H1 (cell line): ENCODE results near the gene CPXM1. TPM values are rescaled to one million over a fixed set of nuclear protein-coding genes. Genes with fewer than 3 reads are reported as not detected.
A peak's percentile ranks its signal among the peaks of the same experiment; 100 is the strongest.

Experiments
- CTCF ChIA-PET: fragments of 300-600 bp; sonication (Branson Sonifier 250); formaldehyde crosslinking; loops from one replicate; lab custom pipeline; 2021; ENCODE audit not compliant: partially characterized antibody; lab: Charles Lee
- POLR2A ChIA-PET: fragments of 300-600 bp; sonication (Branson Sonifier 250); formaldehyde crosslinking; loops from one replicate; lab custom pipeline; 2021; ENCODE audit warnings: inconsistent platforms; ENCODE audit not compliant: partially characterized antibody; lab: Charles Lee
- DNase-seq, 2 experiments: peaks; one replicate each; pipeline versions ENCODE4 v3.0.0 to v3.0.0-alpha.2; 2010 to 2022; ENCODE audit warnings: low spot score in 2 of 2, low read depth in 1 of 2, mixed read lengths in 1 of 2
- FAIRE-seq: peaks from 2 replicates; lab custom pipeline; 2011; peaks lifted over from hg19 to GRCh38; lab: Jason Lieb, UNC
- H2AFZ ChIP-seq: 2 replicates; pipeline ENCODE4 v1.8.1; 2012; ENCODE audit warnings: low read length, inconsistent platforms
- H2AK5ac ChIP-seq: 2 replicates; pipeline ENCODE4 v1.6.1; 2013; ENCODE audit warnings: low read depth, low read length
- H2BK120ac ChIP-seq: replicated peaks from 2 replicates; pipeline ENCODE3; 2013; ENCODE audit warnings: low read depth, low read length, inconsistent platforms
- H2BK12ac ChIP-seq: 2 replicates; pipeline ENCODE4 v1.6.1; 2013; ENCODE audit warnings: low read depth, low read length
- H2BK15ac ChIP-seq: 2 replicates; pipeline ENCODE4 v1.6.1; 2013; ENCODE audit warnings: low read length
- H2BK20ac ChIP-seq: 2 replicates; pipeline ENCODE4 v1.6.1; 2013; ENCODE audit warnings: low read length
- H2BK5ac ChIP-seq: 2 replicates; pipeline ENCODE4 v1.6.1; 2013; ENCODE audit warnings: low read depth, low read length
- H3K14ac ChIP-seq: 2 replicates; pipeline ENCODE4 v1.6.1; 2013; ENCODE audit warnings: inconsistent platforms; ENCODE audit not compliant: insufficient read length
- H3K18ac ChIP-seq: 2 replicates; pipeline ENCODE4 v1.6.1; 2013; ENCODE audit warnings: low read length; ENCODE audit errors: extremely low read depth
- H3K23ac ChIP-seq: 2 replicates; pipeline ENCODE4 v1.6.1; 2013; ENCODE audit warnings: inconsistent platforms; ENCODE audit not compliant: insufficient read length
- H3K23me2 ChIP-seq: 2 replicates; pipeline ENCODE4 v1.6.1; 2013; ENCODE audit warnings: low read depth, low read length
- H3K27ac ChIP-seq: 2 replicates; pipeline ENCODE4 v1.6.1; 2011; ENCODE audit warnings: low read depth, low read length, inconsistent platforms
- H3K27me3 ChIP-seq, 4 experiments: replicated peaks in 1 of 4; 1 replicate in 1 of 4; 2 replicates in 3 of 4; pipeline versions ENCODE4 v1.6.1 to v1.8.1; 2011 to 2013; ENCODE audit warnings: low read length in 3 of 4, mild to moderate bottlenecking in 3 of 4, inconsistent platforms in 2 of 4, mixed read lengths in 2 of 4, moderate library complexity in 1 of 4; ENCODE audit not compliant: control insufficient read depth in 3 of 4, insufficient read depth in 3 of 4; ENCODE audit errors: extremely low read depth in 1 of 4
- H3K36me3 ChIP-seq, 4 experiments: 2 replicates each; pipeline versions ENCODE4 v1.6.1 to v1.8.1; 2011 to 2013; ENCODE audit warnings: mild to moderate bottlenecking in 4 of 4, low read length in 3 of 4, moderate library complexity in 2 of 4, control low read depth in 1 of 4, inconsistent platforms in 1 of 4; ENCODE audit not compliant: insufficient read depth in 4 of 4, control insufficient read depth in 2 of 4
- H3K4ac ChIP-seq: replicated peaks from 2 replicates; pipeline ENCODE3; 2013; ENCODE audit warnings: low read length, low read depth, mixed read lengths, inconsistent platforms; ENCODE audit not compliant: insufficient read length
- H3K4me1 ChIP-seq, 4 experiments: replicated peaks in 1 of 4; 1 replicate in 1 of 4; 2 replicates in 3 of 4; pipeline versions ENCODE4 v1.6.1 to v1.8.1; 2011 to 2013; ENCODE audit warnings: low read length in 3 of 4, inconsistent platforms in 2 of 4, mixed read lengths in 1 of 4; ENCODE audit not compliant: insufficient read depth in 4 of 4, control insufficient read depth in 3 of 4
- H3K4me2 ChIP-seq, 2 experiments: 2 replicates each; pipeline versions ENCODE4 v1.6.1 to v1.8.1; 2011 to 2013; ENCODE audit warnings: low read depth in 2 of 2, low read length in 2 of 2, control low read depth in 1 of 2, inconsistent platforms in 1 of 2, mild to moderate bottlenecking in 1 of 2; ENCODE audit not compliant: insufficient read depth in 1 of 2
- H3K4me3 ChIP-seq, 4 experiments: fragments of 200-600, 300-600 bp in 1 of 4; sonication (generic), shearing (Covaris generic), sonication (Bioruptor Twin) in 1 of 4; 2 replicates each; pipeline versions ENCODE4 v1.5.1 to v1.8.1; 2011 to 2016; ENCODE audit warnings: low read length in 4 of 4, low read depth in 3 of 4, control low read depth in 2 of 4, inconsistent platforms in 2 of 4, mild to moderate bottlenecking in 2 of 4, mixed read lengths in 1 of 4, moderate library complexity in 1 of 4; ENCODE audit not compliant: insufficient read depth in 2 of 4; ENCODE audit errors: extremely low read depth in 1 of 4
- H3K56ac ChIP-seq: replicated peaks from 2 replicates; pipeline ENCODE3; 2013; ENCODE audit warnings: low read depth, mild to moderate bottlenecking, mixed read lengths, low read length, inconsistent platforms; ENCODE audit not compliant: insufficient read length
- H3K79me1 ChIP-seq: 2 replicates; pipeline ENCODE4 v1.6.1; 2013; ENCODE audit warnings: low read depth, low read length, control low read depth
- H3K79me2 ChIP-seq, 2 experiments: 2 replicates each; pipeline versions ENCODE4 v1.6.1 to v1.8.1; 2012 to 2013; ENCODE audit warnings: low read length in 2 of 2, mild to moderate bottlenecking in 2 of 2, inconsistent platforms in 1 of 2; ENCODE audit not compliant: insufficient read depth in 2 of 2, control insufficient read depth in 1 of 2
- H3K9ac ChIP-seq, 4 experiments: replicated peaks in 1 of 4; 1 replicate in 1 of 4; 2 replicates in 3 of 4; pipeline versions ENCODE4 v1.6.1 to v1.8.1; 2011 to 2013; ENCODE audit warnings: low read depth in 3 of 4, low read length in 3 of 4, control low read depth in 2 of 4, mild to moderate bottlenecking in 2 of 4, moderate library complexity in 2 of 4, inconsistent platforms in 1 of 4; ENCODE audit errors: extremely low read depth in 1 of 4
- H3K9me3 ChIP-seq, 2 experiments: 2 replicates each; pipeline versions ENCODE4 v1.6.1 to v1.8.1; 2012 to 2013; ENCODE audit warnings: mild to moderate bottlenecking in 2 of 2, moderate library complexity in 2 of 2, control low read depth in 1 of 2, inconsistent platforms in 1 of 2, low read depth in 1 of 2, low read length in 1 of 2, mixed read lengths in 1 of 2; ENCODE audit not compliant: insufficient read depth in 2 of 2
- H4K20me1 ChIP-seq, 2 experiments: replicated peaks in 1 of 2; 2 replicates each; pipeline versions ENCODE3 to v1.8.1; 2011 to 2013; ENCODE audit warnings: inconsistent platforms in 2 of 2, low read length in 2 of 2, mild to moderate bottlenecking in 1 of 2; ENCODE audit not compliant: insufficient read depth in 2 of 2, control insufficient read depth in 1 of 2
- H4K5ac ChIP-seq: 2 replicates; pipeline ENCODE4 v1.6.1; 2013; ENCODE audit warnings: low read length, low read depth, mixed read lengths, inconsistent platforms; ENCODE audit not compliant: insufficient read length
- H4K8ac ChIP-seq: 2 replicates; pipeline ENCODE4 v1.8.0; 2013; ENCODE audit warnings: mild to moderate bottlenecking, moderate library complexity, low read length, inconsistent platforms; ENCODE audit not compliant: insufficient read depth; ENCODE audit errors: extremely low read depth
- H4K91ac ChIP-seq: replicated peaks from 2 replicates; pipeline ENCODE3; 2013; ENCODE audit warnings: low read length, mixed read lengths, inconsistent platforms; ENCODE audit not compliant: insufficient read length
- CHD2 ChIP-seq: IDR thresholded peaks from 2 replicates; pipeline ENCODE4 v1.6.1; 2012; ENCODE audit warnings: low read length, improper control_type of control experiment
- CREB1 ChIP-seq: IDR thresholded peaks from 2 replicates; pipeline ENCODE4 v1.6.1; 2012; ENCODE audit warnings: inconsistent platforms
- EGR1 ChIP-seq: IDR thresholded peaks from 2 replicates; pipeline ENCODE4 v1.6.1; 2011; ENCODE audit warnings: low read depth, low read length, borderline replicate concordance
- EZH2 ChIP-seq: fragments of 200-600 bp; sonication (generic); IDR thresholded peaks from 2 replicates; pipeline ENCODE4 v1.7.1; 2012; ENCODE audit warnings: low read depth, mild to moderate bottlenecking, moderate library complexity, low read length, inconsistent platforms; ENCODE audit not compliant: severe bottlenecking
- KDM4A ChIP-seq: IDR thresholded peaks from one replicate; pipeline ENCODE4 v1.7.1; 2012; ENCODE audit warnings: low read depth, mild to moderate bottlenecking, moderate library complexity, low read length, inconsistent platforms; ENCODE audit not compliant: severe bottlenecking
- PHF8 ChIP-seq: fragments of 200-600 bp; sonication (generic); conservative IDR thresholded peaks from 2 replicates; pipeline ENCODE4 v1.7.1; 2012; ENCODE audit warnings: low read depth, mild to moderate bottlenecking, inconsistent platforms, low read length, moderate library complexity
- POLR2A ChIP-seq, 2 experiments: IDR thresholded peaks; 1 replicate in 1 of 2; 2 replicates in 1 of 2; pipeline ENCODE4 v1.6.1; 2011; ENCODE audit warnings: low read depth in 2 of 2, low read length in 2 of 2, mild to moderate bottlenecking in 2 of 2; ENCODE audit errors: control extremely low read depth in 1 of 2
- POLR2AphosphoS5 ChIP-seq: IDR thresholded peaks from 2 replicates; pipeline ENCODE4 v1.6.1; 2011; ENCODE audit warnings: low read depth, low read length
- RAD21 ChIP-seq, 2 experiments: IDR thresholded peaks in 1 of 2; conservative IDR thresholded peaks in 1 of 2; 2 replicates each; pipeline ENCODE4 v1.6.1; 2011; ENCODE audit warnings: low read depth in 2 of 2, low read length in 2 of 2, improper control_type of control experiment in 1 of 2, inconsistent platforms in 1 of 2, mild to moderate bottlenecking in 1 of 2, moderate library complexity in 1 of 2
- SIX5 ChIP-seq: IDR thresholded peaks from 2 replicates; pipeline ENCODE4 v1.6.1; 2011; ENCODE audit warnings: mild to moderate bottlenecking, low read depth, low read length
- TEAD4 ChIP-seq: IDR thresholded peaks from 2 replicates; pipeline ENCODE4 v1.6.1; 2012; ENCODE audit warnings: low read depth, low read length, inconsistent platforms, mixed read lengths
- YY1 ChIP-seq: IDR thresholded peaks from 2 replicates; pipeline ENCODE4 v1.6.1; 2011; ENCODE audit warnings: low read depth, mild to moderate bottlenecking, low read length
- WGBS, 2 experiments: shearing (Covaris generic) in 1 of 2; methylation state at CpG; one replicate each; pipeline versions ENCODE4 v1.1.6 to v1.1.7; 2013 to 2015; ENCODE audit warnings: low lambda C conversion rate in 2 of 2, mixed read lengths in 2 of 2, inconsistent platforms in 1 of 2, low coverage in 1 of 2, missing lambda C conversion rate in 1 of 2; ENCODE audit not compliant: insufficient replicate concordance in 2 of 2, insufficient coverage in 1 of 2, insufficient read length in 1 of 2; ENCODE audit errors: extremely low coverage in 1 of 2, missing lambda C conversion rate in 1 of 2; 5-methylcytosine and 5-hydroxymethylcytosine counted together
- polyA plus RNA-seq, 7 experiments: library from polyadenylated mRNA; depleted of rRNA in 3 of 7; stranded (reverse) in 5 of 7; unstranded in 2 of 7; fragments of >200 nt in 5 of 7; fragments of 200-250 nt in 2 of 7; gene quantifications; 1 replicate in 5 of 7; 2 replicates in 1 of 7; 4 replicates in 1 of 7; pipeline versions ENCODE4 v1.2.1 to v1.2.3, GENCODE V29; 2011 to 2013; ENCODE audit warnings: missing spikeins in 2 of 7, mixed read lengths in 2 of 7
- total RNA-seq: library from RNA; stranded (reverse); fragmentation: NEBNext Ultra II Directional; extraction: Animal tissue kit (Norgen Biotek cat#: 25700); gene quantifications from 2 replicates; pipeline ENCODE4 v1.2.1, GENCODE V29; 2021

Gene CPXM1
- total and polyA plus RNA-seq, 2 of the 8 experiments (the other 6 are each of a cell fraction or from before 2014, with no cell fraction given) = 31.3 to 81.9 TPM

- H3K4ac ChIP-seq = no peak overlapping the region
- FAIRE-seq (peak; percentile 19), DNase-seq (peak in 1 of 2 experiments; percentile 80)
- peak overlapping the region; percentile 99; the same call in 1 of the 2 replicates for H2BK15ac ChIP-seq
- H3K14ac ChIP-seq = no peak overlapping the region
- no peak overlapping the region for H2BK120ac ChIP-seq
- no peaks in the 10 kb centered on the region for H3K79me2 ChIP-seq
- H3K4me1 ChIP-seq = peaks cover 2 to 38% (median 25%) of the 10 kb centered on the region in 4 experiments
- peak overlapping the region; percentile 12; the same call in 1 of the 2 replicates for H4K8ac ChIP-seq
- no peak overlapping the region for H2BK5ac ChIP-seq
- H3K27me3 ChIP-seq = peaks cover 39 to 72% (median 66%) of the 10 kb centered on the region in 4 experiments
- H2AK5ac ChIP-seq = peak overlapping the region; percentile 75; the same call in 1 of the 2 replicates
- whole genome bisulfite sequencing, 2 experiments = 3% methylated on average over 34 of the region's 34 CpGs; no CpG with 5 or more reads in 1 of the 2 experiments
- peak overlapping the region; percentile 83 for H3K18ac ChIP-seq
- peak overlapping the region; percentile 16 to 62 (median 29); a peak in 7 of 8 replicates for H3K4me3 ChIP-seq
- ChIA-PET CTCF (interaction anchor here (0.8 to 9.0 kb wide), 5 partner anchors 16 to 100 kb away, joined by 3 to 151 read pairs (median 6); partner anchors contain the start of gene EBF4), POLR2A (interaction anchor here (1.0 to 1.8 kb wide), 4 partner anchors 50 to 99 kb away, joined by 3 to 8 read pairs (median 4); partner anchors contain the start of gene NOP56)
- H4K91ac ChIP-seq = no peak overlapping the region
- H3K4me2 ChIP-seq = peak overlapping the region; percentile 78 to 96
- 0 out of 2 replicates have a peak overlapping the region, but pooled peaks have one; percentile 46 for H2AFZ ChIP-seq
- peaks cover 2% of the 10 kb centered on the region in 2 experiments for H4K20me1 ChIP-seq
- H3K9me3 ChIP-seq = no peaks in the 10 kb centered on the region
- H2BK12ac ChIP-seq = peak overlapping the region; percentile 99
- H3K79me1 ChIP-seq = no peaks in the 10 kb centered on the region
- H2BK20ac ChIP-seq = no peak overlapping the region
- peaks cover 20% of the 10 kb centered on the region; the same call in 1 of the 2 replicates for H3K23me2 ChIP-seq
- no peak overlapping the region for H3K27ac ChIP-seq
- no peak overlapping the region for H3K56ac ChIP-seq
- peaks cover 0 to 3% (median 0%) of the 10 kb centered on the region in 4 experiments; a peak in 1 of 8 replicates for H3K36me3 ChIP-seq
- no peak overlapping the region for H3K23ac ChIP-seq
- no peak overlapping the region for H3K9ac ChIP-seq
- no peak overlapping the region for H4K5ac ChIP-seq
- TF ChIP-seq TEAD4 (no peak), RAD21 (IDR thresholded peaks at IDR 0.05 in 1 of 2, conservative IDR thresholded peaks at IDR 0.05 in 1 of 2; ENCODE audit: low read depth in 2 of 2, low read length in 2 of 2) (no peak), POLR2A (IDR thresholded peaks at IDR 0.05; ENCODE audit: control extremely low read depth in 1 of 2, low read depth in 2 of 2, low read length in 2 of 2) (no peak), EZH2 (peak; percentile 44), SIX5 (no peak), POLR2AphosphoS5 (no peak), KDM4A (peak; percentile 33), EGR1 (peak; percentile 8; the same call in 1 of the 2 replicates), YY1 (no peak), CREB1 (peak; percentile 10; the same call in 1 of the 2 replicates), CHD2 (no peak), PHF8 (no peak)
Measured at GRCh38 chr20:2750491-2751251, 49.8 kb downstream of the CPXM1 start.
